Activated naive CD8-positive, alpha-beta T cell (primary cell): Measurements from ENCODE around the gene OR10AG1.

Experiments used
- H3K27ac Mint-ChIP-seq: one replicate; pipeline ENCODE4 v1.8.0; 2021; ENCODE audit warnings: mixed read lengths
- H3K27me3 Mint-ChIP-seq: one replicate; pipeline ENCODE4 v1.8.0; 2021; ENCODE audit warnings: mixed read lengths
- H3K36me3 Mint-ChIP-seq: one replicate; pipeline ENCODE4 v1.8.0; 2021; ENCODE audit warnings: mixed read lengths
- H3K4me1 Mint-ChIP-seq: one replicate; pipeline ENCODE4 v1.8.0; 2021; ENCODE audit warnings: low read depth, mixed read lengths
- H3K4me3 Mint-ChIP-seq: one replicate; pipeline ENCODE4 v1.8.0; 2021; ENCODE audit warnings: mild to moderate bottlenecking, mixed read lengths
- H3K9me3 Mint-ChIP-seq: one replicate; pipeline ENCODE4 v1.8.0; 2021; ENCODE audit warnings: low read depth, mixed read lengths

Gene OR10AG1, protein sequence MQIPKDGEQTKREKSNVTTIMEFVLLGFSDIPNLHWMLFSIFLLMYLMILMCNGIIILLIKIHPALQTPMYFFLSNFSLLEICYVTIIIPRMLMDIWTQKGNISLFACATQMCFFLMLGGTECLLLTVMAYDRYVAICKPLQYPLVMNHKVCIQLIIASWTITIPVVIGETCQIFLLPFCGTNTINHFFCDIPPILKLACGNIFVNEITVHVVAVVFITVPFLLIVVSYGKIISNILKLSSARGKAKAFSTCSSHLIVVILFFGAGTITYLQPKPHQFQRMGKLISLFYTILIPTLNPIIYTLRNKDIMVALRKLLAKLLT

DNA sequence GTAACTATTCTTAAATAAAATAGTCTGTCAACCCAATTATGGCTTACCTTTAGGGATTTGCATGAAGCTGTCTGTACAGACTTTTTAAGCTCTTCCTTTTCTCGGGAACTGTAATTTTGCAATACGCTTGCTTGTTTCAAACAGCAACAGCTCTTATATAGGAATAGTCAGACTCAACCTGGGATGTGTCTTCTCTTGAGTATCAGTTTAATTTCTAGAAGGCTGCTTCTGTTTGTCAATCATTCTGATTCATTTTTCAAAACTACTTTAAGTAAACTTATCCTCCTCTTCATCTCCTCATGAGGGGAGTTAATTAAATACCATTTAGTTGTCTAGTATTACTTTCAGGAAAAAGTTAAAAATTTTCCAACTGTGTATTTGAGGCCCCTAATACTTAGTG lies at the start of gene OR10AG1:
TSS of gene OR10AG1 (minus strand) at position 101 of the 400 bp plus-strand sequence. CDS start at position 63, 38 bp downstream.
- Mint-ChIP-seq H3K27ac (no peak within 1 kb of the TSS), H3K4me1 (no peaks in the 10 kb centered on the region), H3K4me3 (no peak within 1 kb of the TSS), H3K36me3 (no peaks in the 10 kb centered on the region), H3K9me3 (peaks cover 17% of the 10 kb centered on the region), H3K27me3 (no peaks in the 10 kb centered on the region)

DNA sequence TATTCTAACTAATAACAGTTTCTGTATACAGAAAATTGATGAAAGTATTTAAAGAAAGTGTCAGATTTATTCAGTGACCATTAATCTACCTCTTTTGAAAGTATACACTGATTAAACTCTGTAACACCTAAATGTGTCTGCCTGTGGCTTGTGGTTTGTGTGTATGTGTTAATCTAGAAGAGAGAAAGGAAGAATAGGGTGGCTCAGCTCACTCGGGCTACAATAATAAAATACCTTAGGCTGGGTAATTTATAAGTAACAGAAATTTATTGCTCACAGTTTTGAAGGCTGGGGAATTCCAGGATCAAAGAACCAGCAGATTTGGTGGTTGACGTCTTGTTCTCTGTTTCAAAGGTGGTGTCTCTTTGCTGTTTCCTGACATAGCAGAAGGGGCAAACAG lies 44.1 kb upstream of the OR10AG1 start:
- Mint-ChIP-seq H3K27me3 (no peaks in the 10 kb centered on the region), H3K4me1 (no peaks in the 10 kb centered on the region), H3K27ac (no peak overlapping the region), H3K9me3 (peaks cover 14% of the 10 kb centered on the region), H3K36me3 (no peaks in the 10 kb centered on the region), H3K4me3 (no peak overlapping the region)

- Mint-ChIP-seq H3K27me3 (no peaks in the 10 kb centered on the region), H3K9me3 (peaks cover 7% of the 10 kb centered on the region), H3K4me1 (no peaks in the 10 kb centered on the region)
Measured at GRCh38 chr11:56010716-56011115, 41.0 kb upstream of the OR10AG1 start.

DNA sequence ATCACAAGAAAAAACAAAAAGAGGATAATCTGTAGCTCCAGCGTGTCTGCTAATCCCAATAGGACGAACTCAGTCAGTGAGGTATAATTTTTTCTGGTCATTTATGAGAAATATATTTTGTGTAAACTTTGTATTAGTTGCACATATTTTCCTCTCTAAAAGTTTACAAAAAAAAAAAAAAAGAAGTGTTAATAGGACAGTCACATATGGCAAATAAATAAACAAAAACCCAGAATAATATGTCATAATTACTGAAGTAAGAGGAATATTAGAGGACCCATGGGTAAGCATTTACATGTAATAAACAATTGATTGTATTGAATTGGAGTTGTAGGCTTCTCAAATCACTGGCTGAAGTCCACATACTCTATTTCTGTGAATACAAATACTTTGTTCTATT lies 24.8 kb upstream of the OR10AG1 start, which contains the start of gene OR5F1:
TSS of gene OR5F1 (minus strand) at position 101 of the 400 bp plus-strand sequence. CDS start at position 101, 0 bp downstream.
- peaks cover 20% of the 10 kb centered on the region for H3K9me3 Mint-ChIP-seq
- H3K4me1 Mint-ChIP-seq: no peaks in the 10 kb centered on the region
- no peaks in the 10 kb centered on the region for H3K27me3 Mint-ChIP-seq
- no peak within 1 kb of the TSS for H3K27ac Mint-ChIP-seq
- no peaks in the 10 kb centered on the region for H3K36me3 Mint-ChIP-seq
- H3K4me3 Mint-ChIP-seq: no peak within 1 kb of the TSS

More at GRCh38 chr11:56010716-56011115, 41.0 kb upstream of the OR10AG1 start:
- no peak overlapping the region for H3K27ac Mint-ChIP-seq
- H3K36me3 Mint-ChIP-seq: no peaks in the 10 kb centered on the region
- H3K4me3 Mint-ChIP-seq: no peak overlapping the region

DNA sequence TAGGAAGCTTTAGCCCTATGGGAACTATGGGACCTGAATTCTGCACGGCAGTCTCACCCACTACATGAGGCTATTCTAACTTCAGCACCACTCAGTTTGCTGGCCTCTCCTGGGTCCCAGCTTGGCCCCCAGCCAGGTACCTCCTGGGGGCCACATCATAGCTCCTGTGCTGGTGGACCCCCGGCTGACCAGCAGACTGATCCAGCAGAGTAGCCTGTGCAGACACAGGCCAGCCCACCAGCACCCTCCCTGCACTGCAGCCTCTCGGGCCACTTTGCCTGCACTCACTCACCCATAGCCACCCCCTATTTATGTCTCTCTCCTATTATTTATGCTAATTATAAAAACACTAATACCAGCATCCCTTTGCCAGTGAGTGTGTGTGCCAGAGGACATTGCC lies 1.2 kb upstream of the OR10AG1 start:
- H3K36me3 Mint-ChIP-seq: no peaks in the 10 kb centered on the region
- no peak overlapping the region for H3K27ac Mint-ChIP-seq
- peaks cover 17% of the 10 kb centered on the region for H3K9me3 Mint-ChIP-seq
- no peaks in the 10 kb centered on the region for H3K27me3 Mint-ChIP-seq
- H3K4me3 Mint-ChIP-seq: no peak overlapping the region
- no peaks in the 10 kb centered on the region for H3K4me1 Mint-ChIP-seq

- Mint-ChIP-seq H3K36me3 (no peaks in the 10 kb centered on the region), H3K4me1 (no peaks in the 10 kb centered on the region), H3K9me3 (peaks cover 17% of the 10 kb centered on the region), H3K4me3 (no peak overlapping the region), H3K27me3 (no peaks in the 10 kb centered on the region), H3K27ac (no peak overlapping the region)
Measured at GRCh38 chr11:55967914-55968313, 1.8 kb downstream of the OR10AG1 start.

- H3K36me3 Mint-ChIP-seq: no peaks in the 10 kb centered on the region
- H3K27me3 Mint-ChIP-seq: no peaks in the 10 kb centered on the region
- H3K27ac Mint-ChIP-seq: no peak overlapping the region
- no peaks in the 10 kb centered on the region for H3K4me1 Mint-ChIP-seq
- H3K9me3 Mint-ChIP-seq: peaks cover 13% of the 10 kb centered on the region
- H3K4me3 Mint-ChIP-seq: no peak overlapping the region
Measured at GRCh38 chr11:55966391-55966790, 3.4 kb downstream of the OR10AG1 start.

GRCh38 chr11:55956521-55956920 lies 13.2 kb downstream of the OR10AG1 start:
- Mint-ChIP-seq H3K27me3 (no peaks in the 10 kb centered on the region), H3K36me3 (no peaks in the 10 kb centered on the region), H3K9me3 (peaks cover 17% of the 10 kb centered on the region), H3K4me3 (no peak overlapping the region), H3K27ac (no peak overlapping the region), H3K4me1 (no peaks in the 10 kb centered on the region)

DNA sequence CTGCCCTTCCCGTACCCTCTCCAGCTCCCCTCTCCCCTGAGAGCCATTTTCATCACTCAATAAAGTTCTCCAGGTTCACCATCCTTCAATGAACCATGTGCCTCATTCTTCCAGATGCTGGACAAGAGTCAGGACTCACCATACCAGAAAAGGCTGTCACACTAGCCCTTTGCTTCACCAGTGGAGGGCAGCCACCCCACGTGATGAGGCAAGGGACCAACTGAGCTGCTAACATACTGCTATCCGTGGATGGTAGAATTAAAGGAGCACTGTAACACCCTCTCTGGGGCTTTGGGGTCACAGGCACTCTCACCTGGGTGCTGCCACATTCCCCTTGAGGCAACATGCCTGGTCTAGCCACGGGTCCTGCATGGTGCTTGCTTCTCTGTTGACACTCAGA lies 20.4 kb downstream of the OR10AG1 start:
- Mint-ChIP-seq H3K9me3 (peaks cover 12% of the 10 kb centered on the region), H3K27ac (no peak overlapping the region), H3K27me3 (no peaks in the 10 kb centered on the region), H3K4me3 (no peak overlapping the region), H3K4me1 (no peaks in the 10 kb centered on the region), H3K36me3 (no peaks in the 10 kb centered on the region)

DNA sequence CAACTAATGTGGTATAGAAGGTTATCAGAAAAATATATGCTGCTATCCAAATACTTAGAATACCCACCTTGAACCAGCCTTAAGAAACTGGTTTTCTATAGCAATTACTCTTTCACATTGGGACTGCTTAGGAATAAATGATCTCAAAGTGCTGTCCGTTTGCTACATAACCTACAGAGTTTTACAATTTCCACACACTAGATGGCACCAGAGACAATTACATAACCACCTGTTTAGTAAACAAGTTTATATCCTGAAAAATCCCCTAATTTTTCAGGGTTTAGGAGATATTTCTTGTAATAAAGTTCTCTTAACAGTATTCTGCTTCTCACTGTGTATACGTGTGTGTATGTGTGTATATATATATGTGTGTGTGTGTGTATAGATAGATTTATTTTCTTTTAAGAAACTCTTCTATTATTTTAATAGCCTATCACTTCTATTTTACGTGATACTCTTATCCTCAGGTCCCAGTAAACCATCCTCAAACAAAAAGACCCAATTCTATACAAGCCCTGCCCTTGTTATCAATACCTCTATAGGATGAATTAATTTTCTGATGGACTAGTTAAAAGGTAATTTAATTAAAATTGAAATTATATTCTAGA lies 26.9 kb downstream of the OR10AG1 start:
- H3K36me3 Mint-ChIP-seq: no peaks in the 10 kb centered on the region
- no peaks in the 10 kb centered on the region for H3K27me3 Mint-ChIP-seq
- H3K4me3 Mint-ChIP-seq: no peak overlapping the region
- peaks cover 5% of the 10 kb centered on the region for H3K9me3 Mint-ChIP-seq
- no peaks in the 10 kb centered on the region for H3K4me1 Mint-ChIP-seq
- no peak overlapping the region for H3K27ac Mint-ChIP-seq

DNA sequence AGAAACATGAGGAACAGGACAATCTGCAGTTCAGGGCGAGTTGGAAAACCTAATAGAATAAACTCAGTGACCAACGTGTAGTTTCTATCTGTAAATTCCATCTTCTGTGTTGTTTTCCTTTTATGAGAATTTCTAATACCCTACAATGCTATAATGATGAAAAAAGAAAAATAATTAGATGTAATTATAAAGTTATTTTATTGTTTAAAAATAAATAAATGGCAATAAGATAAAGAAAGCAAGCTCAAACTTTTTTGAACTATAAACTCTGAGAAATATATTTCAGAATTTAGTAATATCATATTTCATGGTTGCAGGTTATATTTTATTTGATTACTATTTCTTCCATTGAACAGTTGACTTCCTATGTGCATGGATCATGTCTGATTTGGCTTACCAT lies 33.4 kb downstream of the OR10AG1 start, which contains the start of gene OR5I1:
TSS of gene OR5I1 (minus strand) at position 101 of the 400 bp plus-strand sequence. CDS start at position 101, 0 bp downstream.
- H3K9me3 Mint-ChIP-seq: peaks cover 5% of the 10 kb centered on the region
- no peaks in the 10 kb centered on the region for H3K36me3 Mint-ChIP-seq
- H3K27ac Mint-ChIP-seq: no peak within 1 kb of the TSS
- H3K4me1 Mint-ChIP-seq: no peaks in the 10 kb centered on the region
- H3K27me3 Mint-ChIP-seq: no peaks in the 10 kb centered on the region
- H3K4me3 Mint-ChIP-seq: no peak within 1 kb of the TSS

DNA sequence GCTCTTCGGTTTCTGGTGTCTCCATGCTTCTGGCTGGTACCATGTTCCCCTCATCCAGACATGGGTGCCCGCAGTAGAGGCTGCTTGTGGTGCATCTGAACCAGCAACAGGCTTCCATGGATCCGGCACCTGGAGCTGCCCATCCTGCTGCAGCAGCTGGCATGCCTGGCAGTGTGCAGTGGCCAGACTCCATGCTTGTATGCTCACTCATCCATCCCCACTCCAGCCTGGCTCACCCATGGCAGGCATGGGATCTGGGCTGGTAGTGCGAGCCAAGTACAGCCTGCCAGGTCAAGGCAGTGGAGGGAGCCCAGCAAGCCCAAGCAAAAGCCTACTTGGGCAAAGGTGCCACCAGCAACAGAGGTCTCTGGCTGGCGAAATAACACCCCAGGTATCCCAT lies 49.2 kb downstream of the OR10AG1 start:
- Mint-ChIP-seq H3K27me3 (no peaks in the 10 kb centered on the region), H3K4me3 (no peak overlapping the region), H3K27ac (no peak overlapping the region), H3K4me1 (no peaks in the 10 kb centered on the region), H3K36me3 (no peaks in the 10 kb centered on the region), H3K9me3 (peaks cover 11% of the 10 kb centered on the region)
